Caco-2 (cell line): ENCODE data around the gene PPP3CB. TPM values are rescaled to one million over a fixed set of nuclear protein-coding genes. Genes with fewer than 3 reads are reported as not detected.

Source experiments
- BruUV-seq: library from RNA; stranded (reverse); fragments of 400-500 nt; replicated peaks from 2 replicates; lab custom pipeline; 2021; lab: Mats Ljungman, UMichigan
- CTCF ChIA-PET: fragments of 300-600 bp; sonication (Branson Sonifier 250); formaldehyde crosslinking; loops from one replicate; lab custom pipeline; 2022; ENCODE audit warnings: antibody characterized with exemption; lab: Charles Lee
- POLR2A ChIA-PET: fragments of 300-600 bp; sonication (Branson Sonifier 250); formaldehyde crosslinking; loops from one replicate; lab custom pipeline; 2022; ENCODE audit warnings: antibody characterized with exemption; lab: Charles Lee
- DNase-seq, 2 experiments: peaks; one replicate each; pipeline versions ENCODE4 v3.0.0 to v3.0.0-alpha.2; 2020 to 2022
- H3K27me3 ChIP-seq: replicated peaks from 2 replicates; pipeline ENCODE4 v1.6.0; 2011; ENCODE audit warnings: low read length; ENCODE audit not compliant: control insufficient read depth, insufficient read depth
- H3K36me3 ChIP-seq: 2 replicates; pipeline ENCODE4 v1.5.1; 2011; ENCODE audit warnings: low read length; ENCODE audit not compliant: control insufficient read depth, insufficient read depth
- H3K4me1 ChIP-seq: fragments of 250-450 bp; sonication (Bioruptor Pico); 2 replicates; pipeline ENCODE4 v1.5.1; 2020; ENCODE audit warnings: mild to moderate bottlenecking
- H3K4me3 ChIP-seq: 2 replicates; pipeline ENCODE4 v1.5.1; 2011; ENCODE audit warnings: low read depth, mild to moderate bottlenecking, control low read depth, low read length
- H3K9me3 ChIP-seq: fragments of 250-450 bp; sonication (Bioruptor Pico); 2 replicates; pipeline ENCODE4 v1.5.1; 2020; ENCODE audit warnings: mild to moderate bottlenecking, moderate library complexity
- H3K27ac Mint-ChIP-seq: one replicate; pipeline ENCODE4 v1.8.0; 2022; ENCODE audit warnings: mixed read lengths; ENCODE audit not compliant: unreplicated experiment
- H3K27me3 Mint-ChIP-seq: one replicate; pipeline ENCODE4 v1.8.0; 2022; ENCODE audit warnings: mixed read lengths; ENCODE audit not compliant: insufficient read depth, unreplicated experiment
- H3K36me3 Mint-ChIP-seq: one replicate; pipeline ENCODE4 v1.8.0; 2022; ENCODE audit warnings: mild to moderate bottlenecking, mixed read lengths; ENCODE audit not compliant: insufficient read depth, unreplicated experiment
- H3K4me1 Mint-ChIP-seq: one replicate; pipeline ENCODE4 v1.8.0; 2022; ENCODE audit warnings: low read depth, mixed read lengths; ENCODE audit not compliant: unreplicated experiment
- H3K4me3 Mint-ChIP-seq: one replicate; pipeline ENCODE4 v1.8.0; 2022; ENCODE audit warnings: mild to moderate bottlenecking, moderate library complexity, mixed read lengths; ENCODE audit not compliant: unreplicated experiment
- H3K9me3 Mint-ChIP-seq: one replicate; pipeline ENCODE4 v1.8.0; 2022; ENCODE audit warnings: mixed read lengths; ENCODE audit not compliant: unreplicated experiment
- intact Hi-C: fragments of 100-400 bp; cut with micrococcal nuclease; formaldehyde crosslinking; loops from one replicate; pipeline ENCODE4 v1.10.0; 2022; ENCODE audit not compliant: unreplicated experiment
- total RNA-seq: library from RNA; stranded (reverse); gene quantifications from 2 replicates; pipeline ENCODE4 v1.2.3, GENCODE V29; 2022
- TF ChIP-seq, protein P1 (sequence below), 2 experiments: fragments of 200-600 bp in 1 of 2; IDR thresholded peaks; 1 replicate in 1 of 2; 2 replicates in 1 of 2; pipeline versions ENCODE4 v1.5.1 to v1.8.0; 2011 to 2022; ENCODE audit warnings: antibody characterized with exemption in 1 of 2, control low read depth in 1 of 2, inconsistent platforms in 1 of 2, low read depth in 1 of 2, low read length in 1 of 2, mild to moderate bottlenecking in 1 of 2, moderate library complexity in 1 of 2; ENCODE audit not compliant: insufficient read depth in 1 of 2, severe bottlenecking in 1 of 2, unreplicated experiment in 1 of 2

PPP3CB gene
- total RNA-seq, 1 experiment from 2014 or later: 41.5 TPM

DNA sequence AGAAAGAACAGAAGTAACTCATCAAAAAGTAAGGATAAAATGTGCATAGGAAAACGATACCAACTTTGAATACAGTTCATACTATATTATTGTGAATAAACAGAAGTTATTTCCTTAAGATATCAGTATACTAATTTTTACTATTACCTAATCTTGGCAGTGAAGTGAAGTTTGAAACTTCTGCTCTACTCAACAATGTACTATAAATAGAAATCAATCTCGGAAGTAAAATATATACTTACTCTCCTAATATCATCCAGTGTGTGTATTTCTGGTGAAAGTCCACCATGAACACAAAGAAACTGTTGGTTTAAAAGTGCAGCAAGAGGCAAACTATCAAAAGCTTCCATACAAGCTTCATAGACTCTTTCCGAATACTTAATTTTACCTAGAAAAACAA lies 24.6 kb downstream of the PPP3CB start:
- no peak for DNase-seq
- no peaks in the 10 kb centered on the region for H3K36me3 ChIP-seq
- H3K4me3 Mint-ChIP-seq: no peak overlapping the region
- intact Hi-C loops: no loop called here
- no peaks in the 10 kb centered on the region for H3K4me1 ChIP-seq
- H3K36me3 Mint-ChIP-seq: peaks cover 50% of the 10 kb centered on the region
- no peaks in the 10 kb centered on the region for H3K4me1 Mint-ChIP-seq
- no TSS peak for BruUV-seq
- ChIA-PET CTCF (no interaction called here), POLR2A (no interaction called here)
- H3K9me3 ChIP-seq: no peaks in the 10 kb centered on the region
- no peaks in the 10 kb centered on the region for H3K9me3 Mint-ChIP-seq
- H3K4me3 ChIP-seq: no peak overlapping the region
- no peaks in the 10 kb centered on the region for H3K27me3 ChIP-seq
- H3K27me3 Mint-ChIP-seq: no peaks in the 10 kb centered on the region
- TF ChIP-seq, protein P1, sequence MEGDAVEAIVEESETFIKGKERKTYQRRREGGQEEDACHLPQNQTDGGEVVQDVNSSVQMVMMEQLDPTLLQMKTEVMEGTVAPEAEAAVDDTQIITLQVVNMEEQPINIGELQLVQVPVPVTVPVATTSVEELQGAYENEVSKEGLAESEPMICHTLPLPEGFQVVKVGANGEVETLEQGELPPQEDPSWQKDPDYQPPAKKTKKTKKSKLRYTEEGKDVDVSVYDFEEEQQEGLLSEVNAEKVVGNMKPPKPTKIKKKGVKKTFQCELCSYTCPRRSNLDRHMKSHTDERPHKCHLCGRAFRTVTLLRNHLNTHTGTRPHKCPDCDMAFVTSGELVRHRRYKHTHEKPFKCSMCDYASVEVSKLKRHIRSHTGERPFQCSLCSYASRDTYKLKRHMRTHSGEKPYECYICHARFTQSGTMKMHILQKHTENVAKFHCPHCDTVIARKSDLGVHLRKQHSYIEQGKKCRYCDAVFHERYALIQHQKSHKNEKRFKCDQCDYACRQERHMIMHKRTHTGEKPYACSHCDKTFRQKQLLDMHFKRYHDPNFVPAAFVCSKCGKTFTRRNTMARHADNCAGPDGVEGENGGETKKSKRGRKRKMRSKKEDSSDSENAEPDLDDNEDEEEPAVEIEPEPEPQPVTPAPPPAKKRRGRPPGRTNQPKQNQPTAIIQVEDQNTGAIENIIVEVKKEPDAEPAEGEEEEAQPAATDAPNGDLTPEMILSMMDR (IDR thresholded peaks at IDR 0.05; ENCODE audit: insufficient read depth in 1 of 2, low read depth in 1 of 2, low read length in 1 of 2, severe bottlenecking in 1 of 2, unreplicated experiment in 1 of 2): no peak
- no peak overlapping the region for H3K27ac Mint-ChIP-seq

GRCh38 chr10:73469579-73469978 lies 26.2 kb downstream of the PPP3CB start:
- no peaks in the 10 kb centered on the region for H3K27me3 Mint-ChIP-seq
- H3K36me3 Mint-ChIP-seq: peaks cover 38% of the 10 kb centered on the region
- no peaks in the 10 kb centered on the region for H3K9me3 Mint-ChIP-seq
- Histone ChIP-seq H3K4me3 (no peak overlapping the region), H3K36me3 (no peaks in the 10 kb centered on the region), H3K4me1 (no peaks in the 10 kb centered on the region), H3K9me3 (no peaks in the 10 kb centered on the region), H3K27me3 (no peaks in the 10 kb centered on the region)
- CTCF ChIA-PET: no interaction called here
- H3K4me3 Mint-ChIP-seq: no peak overlapping the region
- DNase-seq: no peak
- POLR2A ChIA-PET: no interaction called here
- intact Hi-C loops: no loop called here
- TF ChIP-seq, protein P1 (IDR thresholded peaks at IDR 0.05; ENCODE audit: insufficient read depth in 1 of 2, low read depth in 1 of 2, low read length in 1 of 2, severe bottlenecking in 1 of 2, unreplicated experiment in 1 of 2): no peak
- BruUV-seq: no TSS peak
- H3K27ac Mint-ChIP-seq: no peak overlapping the region
- no peaks in the 10 kb centered on the region for H3K4me1 Mint-ChIP-seq

- no peaks in the 10 kb centered on the region for H3K27me3 Mint-ChIP-seq
- H3K27ac Mint-ChIP-seq: no peak overlapping the region
- H3K4me1 Mint-ChIP-seq: no peaks in the 10 kb centered on the region
- no peak overlapping the region for H3K4me3 Mint-ChIP-seq
- POLR2A ChIA-PET: interaction anchor here (0.6 kb wide), 1 partner anchor 59 kb away, joined by 3 read pairs; no protein-coding TSS in a partner anchor
- CTCF ChIA-PET: no interaction called here
- TF ChIP-seq, protein P1 (IDR thresholded peaks at IDR 0.05; ENCODE audit: insufficient read depth in 1 of 2, low read depth in 1 of 2, low read length in 1 of 2, severe bottlenecking in 1 of 2, unreplicated experiment in 1 of 2): no peak
- Histone ChIP-seq H3K27me3 (no peaks in the 10 kb centered on the region), H3K4me1 (no peaks in the 10 kb centered on the region), H3K4me3 (no peak overlapping the region), H3K9me3 (no peaks in the 10 kb centered on the region), H3K36me3 (no peaks in the 10 kb centered on the region)
- no peaks in the 10 kb centered on the region for H3K9me3 Mint-ChIP-seq
- no TSS peak for BruUV-seq
- no peak for DNase-seq
- intact Hi-C loops: no loop called here
- peaks cover 24% of the 10 kb centered on the region for H3K36me3 Mint-ChIP-seq
Measured at GRCh38 chr10:73467206-73467605, 28.6 kb downstream of the PPP3CB start.
